Upper lobe of left lung (tissue), 4 donors: ENCODE data around the gene HOXC11.

Experiments
- EP300 ChIP-seq, 4 donors: sonication (generic); formaldehyde crosslinking; IDR thresholded peaks; one replicate each; pipeline ENCODE4 v1.5.1; 2017; ENCODE audit warnings: antibody characterized with exemption in 4 of 4, control low read depth in 2 of 4
- POLR2A ChIP-seq, 4 donors: fragments of 450-650 bp; IDR thresholded peaks; one replicate each; pipeline ENCODE4 v1.5.1; 2016 to 2017; ENCODE audit warnings: antibody characterized with exemption in 4 of 4, mild to moderate bottlenecking in 2 of 4
- POLR2AphosphoS5 ChIP-seq, 2 donors: sonication (generic); formaldehyde crosslinking; IDR thresholded peaks; one replicate each; pipeline ENCODE4 v1.5.1; 2017; ENCODE audit warnings: antibody characterized with exemption in 2 of 2
- TF ChIP-seq, protein P1 (sequence below), 6 experiments: fragments of 450-650 bp in 4 of 6; fragments of 200-600 bp in 2 of 6; sonication (generic) in 2 of 6; IDR thresholded peaks; one replicate each; pipeline ENCODE4 v1.5.1; 2016 to 2019; ENCODE audit warnings: antibody characterized with exemption in 6 of 6

DNA sequence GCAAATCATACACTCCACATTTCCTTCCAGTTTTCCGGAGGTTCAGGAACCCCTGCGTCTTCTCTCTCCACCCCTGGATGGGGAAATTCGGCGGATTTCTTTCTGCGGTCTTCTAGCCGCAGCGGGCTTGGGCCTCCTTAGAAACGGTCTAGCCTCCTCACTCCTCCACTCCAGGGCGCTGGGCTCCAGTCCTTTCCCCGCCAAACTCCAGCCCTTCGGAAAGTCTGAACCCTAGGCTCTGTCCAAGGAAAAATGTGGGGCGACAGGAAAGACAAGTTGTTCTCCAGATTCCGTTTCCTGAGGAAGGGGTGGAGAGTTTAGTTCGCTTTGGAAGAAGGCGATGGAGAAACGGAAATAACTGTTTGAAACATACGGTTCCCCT lies 10.6 kb downstream of the HOXC11 start:
- TF ChIP-seq POLR2A (IDR thresholded peaks at IDR 0.05) (no peak), EP300 (IDR thresholded peaks at IDR 0.05) (no peak), POLR2AphosphoS5 (IDR thresholded peaks at IDR 0.05) (no peak)
- TF ChIP-seq, protein P1, sequence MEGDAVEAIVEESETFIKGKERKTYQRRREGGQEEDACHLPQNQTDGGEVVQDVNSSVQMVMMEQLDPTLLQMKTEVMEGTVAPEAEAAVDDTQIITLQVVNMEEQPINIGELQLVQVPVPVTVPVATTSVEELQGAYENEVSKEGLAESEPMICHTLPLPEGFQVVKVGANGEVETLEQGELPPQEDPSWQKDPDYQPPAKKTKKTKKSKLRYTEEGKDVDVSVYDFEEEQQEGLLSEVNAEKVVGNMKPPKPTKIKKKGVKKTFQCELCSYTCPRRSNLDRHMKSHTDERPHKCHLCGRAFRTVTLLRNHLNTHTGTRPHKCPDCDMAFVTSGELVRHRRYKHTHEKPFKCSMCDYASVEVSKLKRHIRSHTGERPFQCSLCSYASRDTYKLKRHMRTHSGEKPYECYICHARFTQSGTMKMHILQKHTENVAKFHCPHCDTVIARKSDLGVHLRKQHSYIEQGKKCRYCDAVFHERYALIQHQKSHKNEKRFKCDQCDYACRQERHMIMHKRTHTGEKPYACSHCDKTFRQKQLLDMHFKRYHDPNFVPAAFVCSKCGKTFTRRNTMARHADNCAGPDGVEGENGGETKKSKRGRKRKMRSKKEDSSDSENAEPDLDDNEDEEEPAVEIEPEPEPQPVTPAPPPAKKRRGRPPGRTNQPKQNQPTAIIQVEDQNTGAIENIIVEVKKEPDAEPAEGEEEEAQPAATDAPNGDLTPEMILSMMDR (IDR thresholded peaks at IDR 0.05) = no peak
